ENCODE measurements around the gene MPC2.

MPC2 gene

GRCh38 chr1:167955915-167956314 lies 19.0 kb upstream of the MPC2 start:
- no peaks in the 10 kb centered on the region for H3K27me3 ChIP-seq (ENCODE audit: control insufficient read depth, insufficient read depth, low read length)
- no peaks in the 10 kb centered on the region for H3K4me1 ChIP-seq (ENCODE audit: control insufficient read depth, insufficient read depth, low read length)
- H3K36me3 ChIP-seq (ENCODE audit: control insufficient read depth, insufficient read depth, low read length): peaks cover 9% of the 10 kb centered on the region
- H3K27ac ChIP-seq (ENCODE audit: low read depth, low read length): no peak overlapping the region
- no peaks in the 10 kb centered on the region for H3K9me3 ChIP-seq (ENCODE audit: control insufficient read depth, insufficient read depth, low read length)
- no peak overlapping the region for H3K9ac ChIP-seq (ENCODE audit: low read depth, low read length)
- no peak overlapping the region for H3K4me3 ChIP-seq (ENCODE audit: low read depth, low read length)

GRCh38 chr1:167950569-167950968 lies 13.7 kb upstream of the MPC2 start:
- Histone ChIP-seq H3K27ac (ENCODE audit: low read depth, low read length) (no peak overlapping the region), H3K9ac (ENCODE audit: low read depth, low read length) (no peak overlapping the region), H3K9me3 (ENCODE audit: control insufficient read depth, insufficient read depth, low read length) (no peaks in the 10 kb centered on the region), H3K36me3 (ENCODE audit: control insufficient read depth, insufficient read depth, low read length) (peaks cover 9% of the 10 kb centered on the region), H3K4me1 (ENCODE audit: control insufficient read depth, insufficient read depth, low read length) (peaks cover 11% of the 10 kb centered on the region), H3K27me3 (ENCODE audit: control insufficient read depth, insufficient read depth, low read length) (no peaks in the 10 kb centered on the region), H3K4me3 (ENCODE audit: low read depth, low read length) (no peak overlapping the region)

- H3K4me1 ChIP-seq (ENCODE audit: control insufficient read depth, insufficient read depth, low read length): peaks cover 11% of the 10 kb centered on the region
- no peak overlapping the region for H3K4me3 ChIP-seq (ENCODE audit: low read depth, low read length)
- peaks cover 9% of the 10 kb centered on the region for H3K36me3 ChIP-seq (ENCODE audit: control insufficient read depth, insufficient read depth, low read length)
- no peaks in the 10 kb centered on the region for H3K9me3 ChIP-seq (ENCODE audit: control insufficient read depth, insufficient read depth, low read length)
- H3K27me3 ChIP-seq (ENCODE audit: control insufficient read depth, insufficient read depth, low read length): no peaks in the 10 kb centered on the region
- H3K9ac ChIP-seq (ENCODE audit: low read depth, low read length): no peak overlapping the region
- no peak overlapping the region for H3K27ac ChIP-seq (ENCODE audit: low read depth, low read length)
Measured at GRCh38 chr1:167949785-167950184, 12.9 kb upstream of the MPC2 start.

GRCh38 chr1:167947733-167948132 lies 10.9 kb upstream of the MPC2 start:
- Histone ChIP-seq H3K36me3 (ENCODE audit: control insufficient read depth, insufficient read depth, low read length) (peaks cover 5% of the 10 kb centered on the region), H3K4me3 (ENCODE audit: low read depth, low read length) (peak overlapping the region; percentile 2; the same call in 1 of the 2 replicates), H3K9ac (ENCODE audit: low read depth, low read length) (no peak overlapping the region), H3K9me3 (ENCODE audit: control insufficient read depth, insufficient read depth, low read length) (no peaks in the 10 kb centered on the region), H3K27me3 (ENCODE audit: control insufficient read depth, insufficient read depth, low read length) (no peaks in the 10 kb centered on the region), H3K4me1 (ENCODE audit: control insufficient read depth, insufficient read depth, low read length) (peaks cover 11% of the 10 kb centered on the region), H3K27ac (ENCODE audit: low read depth, low read length) (no peak overlapping the region)

- Histone ChIP-seq H3K9ac (ENCODE audit: low read depth, low read length) (no peak overlapping the region), H3K4me1 (ENCODE audit: control insufficient read depth, insufficient read depth, low read length) (peaks cover 17% of the 10 kb centered on the region), H3K27ac (ENCODE audit: low read depth, low read length) (no peak overlapping the region), H3K27me3 (ENCODE audit: control insufficient read depth, insufficient read depth, low read length) (no peaks in the 10 kb centered on the region), H3K9me3 (ENCODE audit: control insufficient read depth, insufficient read depth, low read length) (no peaks in the 10 kb centered on the region), H3K4me3 (ENCODE audit: low read depth, low read length) (no peak overlapping the region), H3K36me3 (ENCODE audit: control insufficient read depth, insufficient read depth, low read length) (no peaks in the 10 kb centered on the region)
Measured at GRCh38 chr1:167943541-167943940, 6.7 kb upstream of the MPC2 start.

- Histone ChIP-seq H3K4me3 (ENCODE audit: low read depth, low read length) (no peak overlapping the region), H3K9ac (ENCODE audit: low read depth, low read length) (no peak overlapping the region), H3K27me3 (ENCODE audit: control insufficient read depth, insufficient read depth, low read length) (no peaks in the 10 kb centered on the region), H3K4me1 (ENCODE audit: control insufficient read depth, insufficient read depth, low read length) (peaks cover 12% of the 10 kb centered on the region), H3K27ac (ENCODE audit: low read depth, low read length) (no peak overlapping the region), H3K9me3 (ENCODE audit: control insufficient read depth, insufficient read depth, low read length) (no peaks in the 10 kb centered on the region), H3K36me3 (ENCODE audit: control insufficient read depth, insufficient read depth, low read length) (no peaks in the 10 kb centered on the region)
Measured at GRCh38 chr1:167940264-167940663, 3.4 kb upstream of the MPC2 start.

- peak overlapping the region; percentile 98 for H3K27ac ChIP-seq (ENCODE audit: low read depth, low read length)
- H3K9me3 ChIP-seq (ENCODE audit: control insufficient read depth, insufficient read depth, low read length): no peaks in the 10 kb centered on the region
- peak overlapping the region; percentile 96 for H3K4me3 ChIP-seq (ENCODE audit: low read depth, low read length)
- no peaks in the 10 kb centered on the region for H3K27me3 ChIP-seq (ENCODE audit: control insufficient read depth, insufficient read depth, low read length)
- no peaks in the 10 kb centered on the region for H3K36me3 ChIP-seq (ENCODE audit: control insufficient read depth, insufficient read depth, low read length)
- peak overlapping the region; percentile 92; the same call in 1 of the 2 replicates for H3K9ac ChIP-seq (ENCODE audit: low read depth, low read length)
- peaks cover 23% of the 10 kb centered on the region for H3K4me1 ChIP-seq (ENCODE audit: control insufficient read depth, insufficient read depth, low read length)
Measured at GRCh38 chr1:167938080-167938636, 1.3 kb upstream of the MPC2 start.

GRCh38 chr1:167937709-167938010 lies 788 bp upstream of the MPC2 start:
- Histone ChIP-seq H3K9ac (ENCODE audit: low read depth, low read length) (peak overlapping the region; percentile 92), H3K4me1 (ENCODE audit: control insufficient read depth, insufficient read depth, low read length) (peaks cover 23% of the 10 kb centered on the region), H3K36me3 (ENCODE audit: control insufficient read depth, insufficient read depth, low read length) (no peaks in the 10 kb centered on the region), H3K27ac (ENCODE audit: low read depth, low read length) (peak overlapping the region; percentile 98), H3K9me3 (ENCODE audit: control insufficient read depth, insufficient read depth, low read length) (no peaks in the 10 kb centered on the region), H3K4me3 (ENCODE audit: low read depth, low read length) (peak overlapping the region; percentile 96), H3K27me3 (ENCODE audit: control insufficient read depth, insufficient read depth, low read length) (no peaks in the 10 kb centered on the region)

- no peaks in the 10 kb centered on the region for H3K36me3 ChIP-seq (ENCODE audit: control insufficient read depth, insufficient read depth, low read length)
- H3K4me3 ChIP-seq (ENCODE audit: low read depth, low read length): peak within 1 kb of the TSS; percentile 96
- H3K27ac ChIP-seq (ENCODE audit: low read depth, low read length): peak within 1 kb of the TSS; percentile 98
- H3K9ac ChIP-seq (ENCODE audit: low read depth, low read length): peak within 1 kb of the TSS; percentile 99
- H3K9me3 ChIP-seq (ENCODE audit: control insufficient read depth, insufficient read depth, low read length): no peaks in the 10 kb centered on the region
- H3K27me3 ChIP-seq (ENCODE audit: control insufficient read depth, insufficient read depth, low read length): no peaks in the 10 kb centered on the region
- H3K4me1 ChIP-seq (ENCODE audit: control insufficient read depth, insufficient read depth, low read length): peaks cover 23% of the 10 kb centered on the region
Measured at GRCh38 chr1:167936068-167936929, 573 bp downstream of the MPC2 start, which contains the start of gene DCAF6. DCAF6 (plus strand) TSS chr1:167936683; CDS start chr1:167936912, 229 bp downstream.

- H3K9me3 ChIP-seq (ENCODE audit: control insufficient read depth, insufficient read depth, low read length): no peaks in the 10 kb centered on the region
- peaks cover 23% of the 10 kb centered on the region for H3K4me1 ChIP-seq (ENCODE audit: control insufficient read depth, insufficient read depth, low read length)
- H3K4me3 ChIP-seq (ENCODE audit: low read depth, low read length): peak overlapping the region; percentile 96
- H3K27me3 ChIP-seq (ENCODE audit: control insufficient read depth, insufficient read depth, low read length): no peaks in the 10 kb centered on the region
- no peaks in the 10 kb centered on the region for H3K36me3 ChIP-seq (ENCODE audit: control insufficient read depth, insufficient read depth, low read length)
- H3K9ac ChIP-seq (ENCODE audit: low read depth, low read length): peak overlapping the region; percentile 56
- H3K27ac ChIP-seq (ENCODE audit: low read depth, low read length): peak overlapping the region; percentile 60
Measured at GRCh38 chr1:167935216-167936067, 1.4 kb downstream of the MPC2 start.

All from HUES48 (cell line).